Cardiac fibroblast (primary cell): ENCODE data around the gene GLIS1.
A peak's percentile ranks its signal among the peaks of the same experiment; 100 is the strongest.

Experiments used
- DNase-seq, 2 donors: peaks; one replicate each; pipeline versions ENCODE4 v3.0.0 to v3.0.0-alpha.2; 2010; ENCODE audit warnings: low read depth in 2 of 2
- H3K4me3 ChIP-seq, 2 donors: replicated peaks in 1 of 2; 1 replicate in 1 of 2; 2 replicates in 1 of 2; pipeline ENCODE4 v1.5.1; 2011; ENCODE audit warnings: low read depth in 2 of 2, low read length in 2 of 2, mild to moderate bottlenecking in 2 of 2, moderate library complexity in 1 of 2
- TF ChIP-seq, protein P1 (sequence below): IDR thresholded peaks from one replicate; pipeline ENCODE4 v1.5.1; 2011; ENCODE audit warnings: low read depth, mild to moderate bottlenecking, low read length, inconsistent platforms

Gene GLIS1

DNA sequence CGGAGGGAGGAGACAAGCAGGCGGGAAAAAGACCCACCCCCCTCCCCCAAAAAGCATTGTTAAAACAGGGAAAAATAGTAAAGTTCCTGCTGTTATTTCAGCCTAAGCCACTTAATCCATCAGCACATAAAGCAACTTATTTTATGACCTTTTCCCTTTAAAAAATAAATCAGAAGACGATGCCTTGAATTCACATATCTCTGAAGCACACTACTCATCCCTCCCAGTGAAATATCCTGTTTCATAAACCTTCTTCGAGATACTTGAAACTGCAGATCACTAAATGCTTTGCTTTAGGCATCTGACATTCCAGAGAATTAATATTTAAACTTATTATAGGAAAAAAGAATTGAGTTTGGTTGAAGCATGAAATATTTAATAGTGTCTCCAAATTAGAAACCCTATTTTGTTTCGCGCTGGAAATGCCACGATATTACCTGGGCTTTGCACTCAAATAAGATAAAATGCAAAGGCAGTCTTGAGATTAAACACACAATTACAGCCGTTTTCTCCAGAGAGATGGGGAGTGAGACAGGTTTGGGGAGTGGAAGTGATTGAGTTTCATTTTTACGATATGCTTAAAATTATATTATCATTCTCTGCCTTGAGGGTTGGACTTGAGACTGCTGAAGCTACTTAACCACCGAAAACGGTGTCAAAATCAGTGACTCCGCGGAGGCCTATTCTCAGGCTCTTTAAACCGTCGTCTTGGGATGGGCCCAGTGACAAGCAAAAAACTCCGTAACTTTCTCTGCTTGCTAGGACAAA, 9.3 kb downstream of the GLIS1 start:
- TF ChIP-seq, protein P1, sequence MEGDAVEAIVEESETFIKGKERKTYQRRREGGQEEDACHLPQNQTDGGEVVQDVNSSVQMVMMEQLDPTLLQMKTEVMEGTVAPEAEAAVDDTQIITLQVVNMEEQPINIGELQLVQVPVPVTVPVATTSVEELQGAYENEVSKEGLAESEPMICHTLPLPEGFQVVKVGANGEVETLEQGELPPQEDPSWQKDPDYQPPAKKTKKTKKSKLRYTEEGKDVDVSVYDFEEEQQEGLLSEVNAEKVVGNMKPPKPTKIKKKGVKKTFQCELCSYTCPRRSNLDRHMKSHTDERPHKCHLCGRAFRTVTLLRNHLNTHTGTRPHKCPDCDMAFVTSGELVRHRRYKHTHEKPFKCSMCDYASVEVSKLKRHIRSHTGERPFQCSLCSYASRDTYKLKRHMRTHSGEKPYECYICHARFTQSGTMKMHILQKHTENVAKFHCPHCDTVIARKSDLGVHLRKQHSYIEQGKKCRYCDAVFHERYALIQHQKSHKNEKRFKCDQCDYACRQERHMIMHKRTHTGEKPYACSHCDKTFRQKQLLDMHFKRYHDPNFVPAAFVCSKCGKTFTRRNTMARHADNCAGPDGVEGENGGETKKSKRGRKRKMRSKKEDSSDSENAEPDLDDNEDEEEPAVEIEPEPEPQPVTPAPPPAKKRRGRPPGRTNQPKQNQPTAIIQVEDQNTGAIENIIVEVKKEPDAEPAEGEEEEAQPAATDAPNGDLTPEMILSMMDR = no peak
- DNase-seq = no peak
- H3K4me3 ChIP-seq = no peak overlapping the region

DNA sequence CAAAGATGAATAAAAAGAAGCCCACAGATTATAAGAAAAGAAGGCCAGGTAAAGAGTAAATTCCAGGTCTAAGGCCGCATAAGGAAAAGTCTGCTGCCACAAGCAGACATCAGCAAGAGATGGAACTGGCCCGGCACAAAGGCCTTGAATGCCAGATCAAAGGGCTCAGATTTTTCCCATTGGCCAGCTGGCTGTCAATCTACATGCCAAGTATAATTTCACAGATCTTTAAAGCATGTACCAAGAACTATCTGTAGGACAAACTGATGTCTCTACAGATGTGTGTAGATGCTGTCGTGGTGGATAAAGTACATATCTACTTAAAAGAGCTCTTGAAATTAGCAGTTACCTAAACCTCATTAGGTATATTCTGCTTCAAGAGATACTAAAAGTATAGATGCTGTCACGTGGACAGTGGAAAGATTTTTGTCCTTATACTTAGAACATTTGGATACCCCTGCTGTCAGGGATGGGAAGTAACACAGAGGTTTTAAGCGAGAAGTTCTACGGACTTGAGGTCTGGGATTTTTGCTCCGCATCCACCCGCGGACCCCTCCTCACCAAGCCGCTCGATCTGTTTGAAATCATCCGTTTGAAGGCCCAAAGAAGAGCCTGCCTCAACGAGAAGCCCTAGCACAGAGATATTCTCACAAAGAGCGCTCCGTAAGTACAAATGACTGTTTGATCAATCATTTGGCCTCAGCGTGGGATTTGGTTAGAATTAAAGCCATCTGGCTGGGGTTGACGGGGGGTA, 10.1 kb downstream of the GLIS1 start:
- H3K4me3 ChIP-seq = no peak overlapping the region
- no peak for DNase-seq
- TF ChIP-seq, protein P1 = no peak

DNA sequence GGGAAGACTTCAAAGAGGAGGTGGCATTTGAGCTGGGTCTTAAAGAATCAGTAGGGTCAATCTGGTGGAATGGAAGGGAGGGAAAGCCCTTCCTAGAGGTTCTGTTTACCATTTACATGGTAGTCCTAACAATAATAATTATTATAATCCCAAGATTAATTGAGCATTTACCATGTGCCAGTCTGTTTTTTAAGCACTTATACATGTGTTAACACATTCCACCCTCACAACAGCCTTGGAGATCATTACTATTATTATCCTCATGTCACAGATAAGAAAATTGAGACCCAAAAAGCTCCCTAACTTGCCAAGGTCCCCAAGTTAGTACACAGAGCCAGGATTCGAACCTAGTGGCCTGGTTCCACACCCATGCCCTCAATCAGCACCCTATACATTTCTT, 10.8 kb downstream of the GLIS1 start:
- DNase-seq = no peak
- no peak overlapping the region for H3K4me3 ChIP-seq
- TF ChIP-seq, protein P1 = no peak

DNA sequence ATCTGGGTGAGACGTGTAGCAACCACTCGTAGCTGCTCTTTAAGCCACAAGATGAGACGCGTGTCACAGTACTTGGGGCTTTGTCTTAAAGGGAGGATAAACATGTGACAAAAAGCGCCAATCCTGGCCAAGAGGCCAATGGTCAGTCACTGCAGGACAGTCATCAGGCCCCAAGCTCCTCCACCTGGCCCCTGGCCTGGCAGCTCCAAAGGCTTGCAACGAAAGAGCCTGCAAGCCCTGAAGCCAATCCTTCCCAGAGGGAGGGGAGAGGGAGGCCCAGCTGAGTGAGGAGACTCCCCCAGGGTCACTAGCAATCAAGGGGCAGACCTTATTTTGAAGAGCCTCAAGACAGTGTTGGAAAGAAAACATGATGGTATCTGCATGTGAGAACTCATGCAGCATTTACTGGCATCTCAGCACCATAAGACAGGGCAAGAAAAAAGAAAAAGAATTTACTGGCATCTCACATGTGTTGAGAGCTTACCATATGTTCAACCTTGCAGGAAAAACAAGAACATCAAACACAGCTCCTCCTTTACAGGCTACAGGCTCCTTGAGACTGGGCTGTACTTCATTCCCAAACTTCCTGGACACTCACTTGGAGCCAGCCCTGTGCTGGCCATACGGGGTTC, 11.4 kb downstream of the GLIS1 start:
- DNase-seq = no peak
- TF ChIP-seq, protein P1 = no peak
- no peak overlapping the region for H3K4me3 ChIP-seq

DNA sequence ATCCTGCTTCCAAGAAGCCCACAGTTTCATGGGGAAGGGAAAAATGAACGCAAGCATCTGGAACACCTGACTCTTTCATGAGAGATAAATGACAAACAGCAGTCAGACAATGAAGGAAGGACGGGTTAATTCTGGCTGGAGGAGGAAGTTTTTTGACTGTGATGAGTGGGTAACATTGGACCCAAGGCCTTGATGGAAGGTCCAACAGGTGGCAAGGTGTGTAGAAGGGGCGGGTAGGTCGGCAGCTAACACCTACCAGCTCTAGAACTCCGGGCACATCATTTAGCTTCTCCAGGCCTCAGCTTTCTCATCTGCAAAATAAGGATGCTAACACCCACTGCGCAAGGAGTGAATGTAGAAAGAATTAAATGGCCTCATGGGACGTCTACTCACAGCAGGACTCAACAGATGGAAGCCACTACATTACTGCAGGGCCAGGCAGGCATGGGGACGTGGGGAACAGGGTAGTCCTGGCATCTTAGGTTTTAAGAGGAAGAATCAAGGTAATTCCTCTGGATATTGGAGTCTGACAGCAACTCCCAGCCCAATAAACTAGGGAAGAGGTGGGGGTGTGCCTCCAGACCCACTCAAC, 12.9 kb downstream of the GLIS1 start:
- DNase-seq = no peak
- TF ChIP-seq, protein P1 = no peak
- H3K4me3 ChIP-seq = no peak overlapping the region

DNA sequence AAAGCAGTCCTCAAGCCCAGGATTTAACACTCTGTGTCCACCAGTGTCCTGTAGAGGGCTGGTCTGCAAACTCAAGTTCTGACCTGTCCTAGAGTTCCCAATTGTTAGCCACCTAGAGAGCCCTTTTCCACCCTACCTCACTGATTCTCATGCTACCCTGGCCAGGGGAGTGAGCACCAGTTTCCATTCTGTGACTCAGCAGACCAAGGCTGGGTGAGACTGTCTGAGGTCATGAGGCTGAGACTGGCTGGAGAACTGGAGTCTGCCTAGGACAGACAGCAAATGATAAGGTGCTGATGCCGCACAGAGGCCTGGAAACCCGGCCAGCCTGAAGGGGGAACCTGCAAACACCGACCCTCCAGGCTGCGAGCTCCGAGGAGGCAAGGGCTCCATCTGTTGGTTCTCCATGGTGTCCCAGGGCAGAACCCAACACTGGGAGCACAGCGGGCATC, 13.7 kb downstream of the GLIS1 start:
- peak; percentile 40 to 52 for DNase-seq
- TF ChIP-seq, protein P1 = peak; percentile 2
- H3K4me3 ChIP-seq = no peak overlapping the region
